Progenitor cell of endocrine pancreas (in vitro differentiated cells): ENCODE measurements around the gene PLK4. TPM values are rescaled to one million over a fixed set of nuclear protein-coding genes. Genes with fewer than 3 reads are reported as not detected.
A peak's percentile ranks its signal among the peaks of the same experiment; 100 is the strongest.
"Not testable (repeated sequence)": the region's sequence is repeated elsewhere in the genome, so short reads cannot be mapped to it uniquely, and the experiment has no call there.

Experiments
- DNase-seq: peaks from one replicate; pipeline ENCODE4 v3.0.0; 2021; ENCODE audit warnings: low spot score; ENCODE audit not compliant: unreplicated experiment
- H3K27ac Mint-ChIP-seq: 2 replicates; pipeline ENCODE4 v1.8.0; 2021; ENCODE audit warnings: mild to moderate bottlenecking, moderate library complexity, mixed read lengths
- H3K27me3 Mint-ChIP-seq: 2 replicates; pipeline ENCODE4 v1.8.0; 2021; ENCODE audit warnings: mixed read lengths
- H3K36me3 Mint-ChIP-seq: 2 replicates; pipeline ENCODE4 v1.8.0; 2022; ENCODE audit warnings: mixed read lengths; ENCODE audit not compliant: insufficient read depth
- H3K4me1 Mint-ChIP-seq: 2 replicates; pipeline ENCODE4 v1.8.0; 2021; ENCODE audit warnings: low read depth, mixed read lengths
- H3K4me3 Mint-ChIP-seq: 2 replicates; pipeline ENCODE4 v1.8.0; 2021; ENCODE audit warnings: low read depth, mild to moderate bottlenecking, moderate library complexity, mixed read lengths
- H3K9me3 Mint-ChIP-seq: 2 replicates; pipeline ENCODE4 v1.8.0; 2021; ENCODE audit warnings: low read depth, mixed read lengths
- CTCF ChIP-seq: fragments of 200-600 bp; sonication (generic); IDR thresholded peaks from one replicate; pipeline ENCODE4 v1.5.0; 2021; ENCODE audit warnings: antibody characterized with exemption, mild to moderate bottlenecking; ENCODE audit not compliant: unreplicated experiment
- total RNA-seq: library from RNA; stranded (reverse); gene quantifications from 2 replicates; pipeline ENCODE4 v1.2.1, GENCODE V29; 2021

PLK4 gene
- total RNA-seq, 1 donor from 2014 or later = 21.7 TPM

GRCh38 chr4:127896528-127896927, 15.8 kb downstream of the PLK4 start:
- Mint-ChIP-seq H3K9me3 (peaks cover 3% of the 10 kb centered on the region), H3K27ac (no peak overlapping the region), H3K36me3 (peaks cover 16% of the 10 kb centered on the region), H3K4me3 (no peak overlapping the region), H3K27me3 (no peaks in the 10 kb centered on the region), H3K4me1 (no peaks in the 10 kb centered on the region)
- no peak for DNase-seq
- TF ChIP-seq CTCF = no peak

GRCh38 chr4:127899682-127900081, 19.0 kb downstream of the PLK4 start:
- not testable (repeated sequence) for H3K4me3 Mint-ChIP-seq, H3K27ac Mint-ChIP-seq, H3K9me3 Mint-ChIP-seq, DNase-seq, H3K27me3 Mint-ChIP-seq, H3K4me1 Mint-ChIP-seq
- peaks cover 13% of the 10 kb centered on the region for H3K36me3 Mint-ChIP-seq

- H3K27ac Mint-ChIP-seq = no peak overlapping the region
- DNase-seq = no peak
- H3K36me3 Mint-ChIP-seq = peaks cover 3% of the 10 kb centered on the region
- peaks cover 2% of the 10 kb centered on the region for H3K9me3 Mint-ChIP-seq
- no peak overlapping the region for H3K4me3 Mint-ChIP-seq
- H3K27me3 Mint-ChIP-seq = no peaks in the 10 kb centered on the region
- no peaks in the 10 kb centered on the region for H3K4me1 Mint-ChIP-seq
- TF ChIP-seq CTCF = no peak
Observed at GRCh38 chr4:127905029-127905428, 24.3 kb downstream of the PLK4 start.

GRCh38 chr4:127916512-127916911, 35.8 kb downstream of the PLK4 start:
- H3K4me1 Mint-ChIP-seq = no peaks in the 10 kb centered on the region
- DNase-seq = no peak
- no peak for TF ChIP-seq CTCF
- no peaks in the 10 kb centered on the region for H3K9me3 Mint-ChIP-seq
- no peak overlapping the region for H3K4me3 Mint-ChIP-seq
- no peak overlapping the region for H3K27ac Mint-ChIP-seq
- no peaks in the 10 kb centered on the region for H3K27me3 Mint-ChIP-seq
- peaks cover 5% of the 10 kb centered on the region for H3K36me3 Mint-ChIP-seq

- Mint-ChIP-seq H3K27me3 (no peaks in the 10 kb centered on the region), H3K4me3 (no peak overlapping the region), H3K27ac (peak overlapping the region; percentile 15), H3K9me3 (no peaks in the 10 kb centered on the region), H3K36me3 (peaks cover 5% of the 10 kb centered on the region), H3K4me1 (no peaks in the 10 kb centered on the region)
- no peak for DNase-seq
- TF ChIP-seq CTCF = no peak
Observed at GRCh38 chr4:127917151-127917550, 36.5 kb downstream of the PLK4 start.

GRCh38 chr4:127920521-127920920, 39.8 kb downstream of the PLK4 start:
- TF ChIP-seq CTCF = no peak

More at GRCh38 chr4:127920521-127920920, 39.8 kb downstream of the PLK4 start:
- no peak overlapping the region for H3K4me3 Mint-ChIP-seq
- H3K4me1 Mint-ChIP-seq = no peaks in the 10 kb centered on the region
- no peak overlapping the region for H3K27ac Mint-ChIP-seq
- no peak for DNase-seq
- H3K9me3 Mint-ChIP-seq = peaks cover 9% of the 10 kb centered on the region
- no peaks in the 10 kb centered on the region for H3K27me3 Mint-ChIP-seq
- peaks cover 20% of the 10 kb centered on the region for H3K36me3 Mint-ChIP-seq
